ENCODE data around the gene TNPO1.

Gene TNPO1

DNA sequence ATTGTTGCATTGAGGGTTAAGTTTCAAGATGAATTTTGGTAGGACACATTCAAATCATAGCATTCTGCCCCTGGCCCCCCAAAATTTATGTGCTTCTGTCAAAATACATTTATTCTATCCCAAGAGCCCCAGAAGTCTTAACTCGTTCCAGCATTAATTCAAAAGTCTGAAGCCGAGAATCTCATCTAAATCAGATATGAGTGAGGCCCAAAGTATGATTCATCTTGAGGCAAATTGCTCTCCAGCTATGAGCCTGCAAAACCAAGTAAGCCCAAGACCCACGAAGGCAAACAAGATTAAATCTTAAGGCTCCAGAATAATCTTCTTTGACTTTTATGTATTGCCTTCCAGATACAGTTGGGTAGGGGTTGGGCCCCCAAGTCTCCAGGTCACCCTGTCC, 19.2 kb downstream of the TNPO1 start (continued):
- TF ChIP-seq OVOL3 (tag by site-specific recombination; IDR thresholded peaks at IDR 0.05) (no peak), ZNF423 (tag by site-specific recombination; IDR thresholded peaks at IDR 0.05) (no peak)

DNA sequence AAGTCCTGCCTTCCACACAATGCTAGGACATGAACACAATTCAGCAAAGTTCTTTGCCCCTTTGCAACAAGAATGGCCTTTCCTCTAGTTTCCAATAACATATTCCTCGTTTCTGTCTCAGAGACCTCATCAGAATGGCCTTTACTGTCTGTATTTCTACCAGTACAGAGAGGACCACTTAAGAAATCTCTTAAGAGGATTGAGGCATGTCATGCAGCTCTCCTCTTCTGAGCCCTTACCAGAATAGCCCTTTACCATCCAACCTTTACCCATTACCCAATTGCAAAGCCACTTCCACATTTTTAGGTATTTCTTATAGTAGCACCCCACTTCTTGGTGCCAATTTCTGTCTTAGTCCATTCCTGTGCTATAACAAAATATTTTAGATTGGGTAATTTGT, 20.3 kb downstream of the TNPO1 start:
- no peak overlapping the region for H3K27ac ChIP-seq (ENCODE audit: extremely low read depth, low read depth, low read length)
- H3K4me1 ChIP-seq (ENCODE audit: control insufficient read depth, insufficient read depth, low read length) = peaks cover 10% of the 10 kb centered on the region; the same call in 1 of the 2 replicates
- ChIA-PET CTCF (interaction anchor here (0.7 kb wide), 1 partner anchor 1056 kb away, joined by 3 read pairs; no protein-coding TSS in a partner anchor), POLR2A (no interaction called here)
- no peak overlapping the region for H3K4me3 ChIP-seq (ENCODE audit: low read depth, low read length)
- TF ChIP-seq ZNF211 (tag by site-specific recombination; IDR thresholded peaks at IDR 0.05; ENCODE audit: low read depth) = no peak
- no peak for TF ChIP-seq ZNF121 (tag by site-specific recombination; IDR thresholded peaks at IDR 0.05)
- TF ChIP-seq ZNF596 (tag by site-specific recombination; IDR thresholded peaks at IDR 0.05) = no peak
- no peak for TF ChIP-seq ZNF510 (tag by site-specific recombination; IDR thresholded peaks at IDR 0.05; ENCODE audit: insufficient replicate concordance)
- TF ChIP-seq ZFP41 (tag by site-specific recombination; IDR thresholded peaks at IDR 0.05; ENCODE audit: borderline replicate concordance) = no peak
- no peak for TF ChIP-seq EGR2 (tag by site-specific recombination; IDR thresholded peaks at IDR 0.05; ENCODE audit: low read depth)
- TF ChIP-seq, protein P1, sequence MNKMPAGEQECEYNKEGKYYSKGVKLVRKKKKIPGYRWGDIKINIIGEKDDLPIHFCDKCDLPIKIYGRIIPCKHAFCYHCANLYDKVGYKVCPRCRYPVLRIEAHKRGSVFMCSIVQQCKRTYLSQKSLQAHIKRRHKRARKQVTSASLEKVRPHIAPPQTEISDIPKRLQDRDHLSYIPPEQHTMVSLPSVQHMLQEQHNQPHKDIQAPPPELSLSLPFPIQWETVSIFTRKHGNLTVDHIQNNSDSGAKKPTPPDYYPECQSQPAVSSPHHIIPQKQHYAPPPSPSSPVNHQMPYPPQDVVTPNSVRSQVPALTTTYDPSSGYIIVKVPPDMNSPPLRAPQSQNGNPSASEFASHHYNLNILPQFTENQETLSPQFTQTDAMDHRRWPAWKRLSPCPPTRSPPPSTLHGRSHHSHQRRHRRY (tag by site-specific recombination; IDR thresholded peaks at IDR 0.05) = no peak
- TF ChIP-seq, protein P2, sequence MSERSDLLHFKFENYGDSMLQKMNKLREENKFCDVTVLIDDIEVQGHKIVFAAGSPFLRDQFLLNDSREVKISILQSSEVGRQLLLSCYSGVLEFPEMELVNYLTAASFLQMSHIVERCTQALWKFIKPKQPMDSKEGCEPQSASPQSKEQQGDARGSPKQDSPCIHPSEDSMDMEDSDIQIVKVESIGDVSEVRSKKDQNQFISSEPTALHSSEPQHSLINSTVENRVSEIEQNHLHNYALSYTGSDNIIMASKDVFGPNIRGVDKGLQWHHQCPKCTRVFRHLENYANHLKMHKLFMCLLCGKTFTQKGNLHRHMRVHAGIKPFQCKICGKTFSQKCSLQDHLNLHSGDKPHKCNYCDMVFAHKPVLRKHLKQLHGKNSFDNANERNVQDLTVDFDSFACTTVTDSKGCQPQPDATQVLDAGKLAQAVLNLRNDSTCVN (tag by site-specific recombination; optimal IDR thresholded peaks at IDR 0.05) = no peak
- no peak for TF ChIP-seq ZNF548 (tag by site-specific recombination; IDR thresholded peaks at IDR 0.05)
- TF ChIP-seq GLI4 (tag by site-specific recombination; IDR thresholded peaks at IDR 0.05) = no peak
- TF ChIP-seq ZNF777 (tag by site-specific recombination; IDR thresholded peaks at IDR 0.05; ENCODE audit: borderline replicate concordance) = no peak
- TF ChIP-seq, protein P3, sequence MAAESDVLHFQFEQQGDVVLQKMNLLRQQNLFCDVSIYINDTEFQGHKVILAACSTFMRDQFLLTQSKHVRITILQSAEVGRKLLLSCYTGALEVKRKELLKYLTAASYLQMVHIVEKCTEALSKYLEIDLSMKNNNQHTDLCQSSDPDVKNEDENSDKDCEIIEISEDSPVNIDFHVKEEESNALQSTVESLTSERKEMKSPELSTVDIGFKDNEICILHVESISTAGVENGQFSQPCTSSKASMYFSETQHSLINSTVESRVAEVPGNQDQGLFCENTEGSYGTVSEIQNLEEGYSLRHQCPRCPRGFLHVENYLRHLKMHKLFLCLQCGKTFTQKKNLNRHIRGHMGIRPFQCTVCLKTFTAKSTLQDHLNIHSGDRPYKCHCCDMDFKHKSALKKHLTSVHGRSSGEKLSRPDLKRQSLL (tag by site-specific recombination; IDR thresholded peaks at IDR 0.05) = no peak
- TF ChIP-seq ZNF521 (tag by site-specific recombination; IDR thresholded peaks at IDR 0.05) = no peak
- TF ChIP-seq ZNF221 (tag by site-specific recombination; IDR thresholded peaks at IDR 0.05; ENCODE audit: borderline replicate concordance) = no peak
- TF ChIP-seq SP7 (tag by site-specific recombination; IDR thresholded peaks at IDR 0.05) = no peak
- TF ChIP-seq GLIS1 (tag by site-specific recombination; IDR thresholded peaks at IDR 0.05) = no peak
- TF ChIP-seq, protein P4, sequence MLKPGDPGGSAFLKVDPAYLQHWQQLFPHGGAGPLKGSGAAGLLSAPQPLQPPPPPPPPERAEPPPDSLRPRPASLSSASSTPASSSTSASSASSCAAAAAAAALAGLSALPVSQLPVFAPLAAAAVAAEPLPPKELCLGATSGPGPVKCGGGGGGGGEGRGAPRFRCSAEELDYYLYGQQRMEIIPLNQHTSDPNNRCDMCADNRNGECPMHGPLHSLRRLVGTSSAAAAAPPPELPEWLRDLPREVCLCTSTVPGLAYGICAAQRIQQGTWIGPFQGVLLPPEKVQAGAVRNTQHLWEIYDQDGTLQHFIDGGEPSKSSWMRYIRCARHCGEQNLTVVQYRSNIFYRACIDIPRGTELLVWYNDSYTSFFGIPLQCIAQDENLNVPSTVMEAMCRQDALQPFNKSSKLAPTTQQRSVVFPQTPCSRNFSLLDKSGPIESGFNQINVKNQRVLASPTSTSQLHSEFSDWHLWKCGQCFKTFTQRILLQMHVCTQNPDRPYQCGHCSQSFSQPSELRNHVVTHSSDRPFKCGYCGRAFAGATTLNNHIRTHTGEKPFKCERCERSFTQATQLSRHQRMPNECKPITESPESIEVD (tag by site-specific recombination; IDR thresholded peaks at IDR 0.05) = no peak
- no peak for TF ChIP-seq ZNF501 (tag by site-specific recombination; IDR thresholded peaks at IDR 0.05)
- no peaks in the 10 kb centered on the region for H3K36me3 ChIP-seq (ENCODE audit: control insufficient read depth in 2 of 2, insufficient read depth in 1 of 2, low read length in 2 of 2)
- no peaks in the 10 kb centered on the region for H3K9me3 ChIP-seq (ENCODE audit: control insufficient read depth, insufficient read depth, low read depth, low read length)
